ENCODE measurements around the gene BRD3OS.

BRD3OS gene

GRCh38 chr9:134051319-134051718 lies 26.0 kb downstream of the BRD3OS start:
- DNase-seq (ENCODE audit: low read depth in 2 of 2): no peak
- no peak overlapping the region for H3K4me3 ChIP-seq (replicated peaks in 1 of 2; ENCODE audit: low read depth in 2 of 2, low read length in 2 of 2)
- TF ChIP-seq, protein P1, sequence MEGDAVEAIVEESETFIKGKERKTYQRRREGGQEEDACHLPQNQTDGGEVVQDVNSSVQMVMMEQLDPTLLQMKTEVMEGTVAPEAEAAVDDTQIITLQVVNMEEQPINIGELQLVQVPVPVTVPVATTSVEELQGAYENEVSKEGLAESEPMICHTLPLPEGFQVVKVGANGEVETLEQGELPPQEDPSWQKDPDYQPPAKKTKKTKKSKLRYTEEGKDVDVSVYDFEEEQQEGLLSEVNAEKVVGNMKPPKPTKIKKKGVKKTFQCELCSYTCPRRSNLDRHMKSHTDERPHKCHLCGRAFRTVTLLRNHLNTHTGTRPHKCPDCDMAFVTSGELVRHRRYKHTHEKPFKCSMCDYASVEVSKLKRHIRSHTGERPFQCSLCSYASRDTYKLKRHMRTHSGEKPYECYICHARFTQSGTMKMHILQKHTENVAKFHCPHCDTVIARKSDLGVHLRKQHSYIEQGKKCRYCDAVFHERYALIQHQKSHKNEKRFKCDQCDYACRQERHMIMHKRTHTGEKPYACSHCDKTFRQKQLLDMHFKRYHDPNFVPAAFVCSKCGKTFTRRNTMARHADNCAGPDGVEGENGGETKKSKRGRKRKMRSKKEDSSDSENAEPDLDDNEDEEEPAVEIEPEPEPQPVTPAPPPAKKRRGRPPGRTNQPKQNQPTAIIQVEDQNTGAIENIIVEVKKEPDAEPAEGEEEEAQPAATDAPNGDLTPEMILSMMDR (IDR thresholded peaks at IDR 0.05; ENCODE audit: low read depth, low read length): no peak

DNA sequence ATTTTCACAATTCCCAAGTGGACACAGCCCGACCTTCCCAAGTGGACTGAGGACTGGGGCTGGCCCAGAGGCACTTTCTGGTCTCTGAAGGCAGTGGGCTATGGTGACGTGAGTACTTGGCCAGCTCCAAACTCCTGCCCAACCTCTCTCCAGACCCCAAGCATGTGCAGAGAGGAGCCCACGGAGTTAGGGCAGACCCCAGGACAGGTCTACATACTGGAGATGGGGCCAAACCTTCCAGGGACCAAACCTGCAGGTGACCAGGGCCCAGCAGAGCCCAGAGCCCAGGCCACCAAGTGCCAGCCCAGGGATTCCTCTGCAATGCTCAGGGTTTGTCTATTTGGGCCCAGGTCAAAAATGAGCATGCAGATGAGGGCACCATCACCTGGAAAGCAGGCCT lies 27.2 kb downstream of the BRD3OS start:
- TF ChIP-seq, protein P1 (IDR thresholded peaks at IDR 0.05; ENCODE audit: low read depth, low read length): no peak
- no peak for DNase-seq (ENCODE audit: low read depth in 2 of 2)
- H3K4me3 ChIP-seq (replicated peaks in 1 of 2; ENCODE audit: low read depth in 2 of 2, low read length in 2 of 2): no peak overlapping the region

DNA sequence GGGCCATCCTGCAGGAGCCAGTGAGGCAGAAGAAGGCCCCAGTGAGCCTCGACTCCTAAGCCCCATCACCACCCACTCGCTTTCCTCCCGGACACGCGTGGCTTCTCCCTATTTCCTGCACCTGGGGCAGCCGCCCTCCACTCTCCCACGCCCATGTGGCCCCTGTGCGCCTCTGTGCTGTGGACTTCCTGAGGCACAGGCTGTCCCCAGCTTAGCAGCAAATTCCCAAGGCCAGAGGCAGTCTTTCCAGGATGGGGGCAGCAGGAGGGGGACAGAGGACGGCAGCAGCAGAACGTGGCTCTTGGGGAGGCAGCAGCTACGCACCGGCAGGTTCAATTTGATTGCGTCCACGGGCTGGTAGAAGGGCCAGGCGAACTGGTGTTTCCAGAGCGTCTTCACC lies 27.7 kb downstream of the BRD3OS start:
- no peak for DNase-seq (ENCODE audit: low read depth in 2 of 2)
- TF ChIP-seq, protein P1 (IDR thresholded peaks at IDR 0.05; ENCODE audit: low read depth, low read length): no peak
- H3K4me3 ChIP-seq (replicated peaks in 1 of 2; ENCODE audit: low read depth in 2 of 2, low read length in 2 of 2): no peak overlapping the region

GRCh38 chr9:134053401-134053871 lies 28.2 kb downstream of the BRD3OS start:
- DNase-seq (ENCODE audit: low read depth in 2 of 2): no peak
- TF ChIP-seq, protein P1 (IDR thresholded peaks at IDR 0.05; ENCODE audit: low read depth, low read length): no peak
- H3K4me3 ChIP-seq (replicated peaks in 1 of 2; ENCODE audit: low read depth in 2 of 2, low read length in 2 of 2): no peak overlapping the region

DNA sequence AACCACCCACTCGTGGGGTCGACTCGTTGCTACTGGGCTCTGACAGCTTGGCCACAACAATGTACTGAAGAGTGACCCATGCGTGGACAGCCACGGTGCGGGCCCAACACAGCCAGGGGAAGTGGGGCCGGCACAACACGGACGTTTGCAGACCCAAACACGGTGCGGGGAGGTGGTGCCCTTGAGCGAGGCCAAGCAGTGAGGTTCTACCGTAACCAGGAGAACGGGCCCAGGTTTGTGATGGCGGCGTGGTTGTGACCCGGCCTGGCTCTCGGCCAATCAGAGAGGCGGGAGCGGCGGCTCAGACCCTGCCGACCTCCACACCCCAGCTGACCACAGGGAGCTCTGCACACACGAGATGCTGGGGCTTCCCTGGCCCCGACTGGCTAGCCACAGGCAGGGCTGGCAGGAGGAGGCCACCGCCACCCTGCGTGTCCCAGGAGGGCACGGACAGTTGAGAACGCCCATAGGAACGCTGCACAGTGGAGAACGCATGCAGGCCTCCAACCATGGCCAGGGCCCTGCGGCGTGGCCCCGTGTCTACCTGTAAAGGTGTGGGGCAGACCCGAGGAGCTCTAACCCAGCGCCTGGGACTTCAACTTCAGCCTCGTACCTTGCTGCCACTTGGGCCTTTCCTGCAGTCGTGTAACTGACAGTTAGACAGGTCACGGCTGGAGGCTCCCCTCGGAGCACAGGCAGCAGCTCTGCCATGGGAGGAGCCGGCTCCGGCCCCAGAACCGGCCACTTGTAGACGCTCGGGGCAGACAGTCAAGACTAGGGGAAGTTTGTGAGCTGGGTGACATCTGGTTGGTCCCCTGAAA lies 28.9 kb downstream of the BRD3OS start:
- DNase-seq (ENCODE audit: low read depth in 2 of 2): no peak
- TF ChIP-seq, protein P1 (IDR thresholded peaks at IDR 0.05; ENCODE audit: low read depth, low read length): no peak
- no peak overlapping the region for H3K4me3 ChIP-seq (replicated peaks in 1 of 2; ENCODE audit: low read depth in 2 of 2, low read length in 2 of 2)

DNA sequence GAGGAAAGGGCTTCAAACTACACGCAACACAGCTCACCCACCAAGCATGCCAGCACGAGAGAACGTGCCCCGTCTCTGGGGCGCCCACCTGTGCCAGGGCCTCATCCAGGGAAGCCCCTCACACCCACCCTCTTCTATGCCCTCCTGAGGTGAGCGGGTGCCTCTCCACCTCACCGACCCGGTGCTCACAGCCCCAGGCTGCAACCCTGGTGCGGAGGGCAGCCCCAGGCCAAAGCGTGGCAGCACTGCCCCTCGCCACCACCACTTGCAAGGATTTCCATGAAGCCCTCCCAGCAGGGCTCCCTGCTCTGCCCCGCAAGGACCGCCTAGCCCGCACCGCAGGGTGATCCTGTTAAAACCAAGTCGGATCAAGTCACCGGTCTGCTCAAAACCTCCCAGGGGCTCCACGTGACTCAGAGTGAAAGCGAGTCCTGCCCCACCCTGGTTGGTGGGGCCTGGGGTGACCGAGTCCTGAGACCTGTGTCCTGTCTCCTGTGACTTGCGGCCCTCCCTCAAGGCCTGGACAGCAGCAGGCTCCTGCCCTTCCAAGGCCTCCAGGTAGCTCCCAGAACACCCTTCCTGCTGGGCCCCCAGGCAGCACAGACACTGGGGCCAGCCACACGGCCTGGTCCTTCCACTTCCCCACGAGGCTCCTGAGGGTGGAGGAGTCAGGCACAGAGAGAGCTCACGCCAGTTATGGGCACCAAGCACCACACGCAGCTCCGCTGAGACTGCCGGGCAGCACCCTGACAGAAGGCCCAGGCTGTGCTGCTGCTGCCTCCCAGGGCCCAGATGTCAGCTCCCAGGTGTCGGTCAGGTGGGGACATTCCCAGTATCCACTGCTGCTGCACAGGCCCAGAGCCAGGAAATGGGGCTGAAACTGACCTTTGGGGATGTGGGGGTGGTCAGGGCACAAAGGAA lies 29.9 kb downstream of the BRD3OS start:
- no peak overlapping the region for H3K4me3 ChIP-seq (replicated peaks in 1 of 2; ENCODE audit: low read depth in 2 of 2, low read length in 2 of 2)
- TF ChIP-seq, protein P1 (IDR thresholded peaks at IDR 0.05; ENCODE audit: low read depth, low read length): no peak
- no peak for DNase-seq (ENCODE audit: low read depth in 2 of 2)

Measured in cardiac fibroblast (primary cell).